ENCODE results near the gene STRN3. TPM values are rescaled to one million over a fixed set of nuclear protein-coding genes. Genes with fewer than 3 reads are reported as not detected.
"Not testable (repeated sequence)": the region's sequence is repeated elsewhere in the genome, so short reads cannot be mapped to it uniquely, and the experiment has no call there.

The STRN3 gene
- total RNA-seq, 4 donors from 2014 or later = 11.6 to 47.7 (median 38.9) TPM

- H3K27ac ChIP-seq = peak overlapping the region in 3 of 4 donors; percentile 38 to 67 (median 42)
- H3K9me3 ChIP-seq = no peaks in the 10 kb centered on the region
- no peak for DNase-seq
- no peaks in the 10 kb centered on the region for H3K36me3 ChIP-seq
- peaks cover 10 to 55% (median 20%) of the 10 kb centered on the region in 3 donors for H3K4me1 ChIP-seq
- 80 to 89% methylated on average over 1 of the region's 1 CpG for WGBS, 2 donors
- no peak for TF ChIP-seq CTCF (IDR thresholded peaks at IDR 0.05)
- TF ChIP-seq POLR2A (IDR thresholded peaks at IDR 0.05) = no peak
- intact Hi-C loops (cut with DNase I) = no loop called here
- no peak overlapping the region for H3K4me3 ChIP-seq
- no peaks in the 10 kb centered on the region for H3K27me3 ChIP-seq
Observed at GRCh38 chr14:31057035-31057434, 30.9 kb upstream of the STRN3 start.

GRCh38 chr14:31052905-31053586, 26.9 kb upstream of the STRN3 start:
- intact Hi-C loops (cut with DNase I); DNase-seq; H3K9me3 ChIP-seq; H3K27me3 ChIP-seq; H3K4me3 ChIP-seq; H3K36me3 ChIP-seq: not testable (repeated sequence)
- peak overlapping the region in 1 of 4 donors; percentile 18 for H3K27ac ChIP-seq
- peaks cover 0 to 32% (median 6%) of the 10 kb centered on the region in 3 donors for H3K4me1 ChIP-seq
- 56 to 60% methylated on average over 9 of the region's 9 CpGs for WGBS, 2 donors

- TF ChIP-seq CTCF (IDR thresholded peaks at IDR 0.05) = no peak
- TF ChIP-seq POLR2A (IDR thresholded peaks at IDR 0.05) = no peak
- DNase-seq = no peak
- H3K36me3 ChIP-seq = no peaks in the 10 kb centered on the region
- H3K4me1 ChIP-seq = peaks cover 0 to 17% (median 0%) of the 10 kb centered on the region in 3 donors
- no peaks in the 10 kb centered on the region for H3K9me3 ChIP-seq
- intact Hi-C loops (cut with DNase I) = no loop called here
- 58 to 66% methylated on average over 4 of the region's 4 CpGs for WGBS, 2 donors
- H3K27ac ChIP-seq = no peak overlapping the region
- H3K4me3 ChIP-seq = no peak overlapping the region
- no peaks in the 10 kb centered on the region for H3K27me3 ChIP-seq
Observed at GRCh38 chr14:31051511-31051910, 25.3 kb upstream of the STRN3 start.

GRCh38 chr14:31051023-31051422, 24.8 kb upstream of the STRN3 start:
- Histone ChIP-seq H3K27me3 (no peaks in the 10 kb centered on the region), H3K4me1 (peaks cover 0 to 17% (median 0%) of the 10 kb centered on the region in 3 donors), H3K36me3 (no peaks in the 10 kb centered on the region), H3K4me3 (no peak overlapping the region), H3K27ac (no peak overlapping the region), H3K9me3 (no peaks in the 10 kb centered on the region)
- intact Hi-C loops (cut with DNase I) = no loop called here
- TF ChIP-seq CTCF (IDR thresholded peaks at IDR 0.05) = no peak
- DNase-seq = no peak
- 84 to 86% methylated on average over 5 of the region's 7 CpGs for WGBS, 2 donors

- Histone ChIP-seq H3K9me3 (no peaks in the 10 kb centered on the region), H3K27me3 (no peaks in the 10 kb centered on the region), H3K4me3 (no peak overlapping the region), H3K27ac (no peak overlapping the region), H3K36me3 (no peaks in the 10 kb centered on the region), H3K4me1 (peaks cover 0 to 10% (median 0%) of the 10 kb centered on the region in 3 donors)
- WGBS, 2 donors = 83 to 92% methylated on average over 8 to 10 of the region's 10 CpGs
- intact Hi-C loops (cut with DNase I) = no loop called here
- no peak for DNase-seq
- TF ChIP-seq CTCF (IDR thresholded peaks at IDR 0.05) (no peak), POLR2A (IDR thresholded peaks at IDR 0.05) (no peak)
Observed at GRCh38 chr14:31047503-31047902, 21.3 kb upstream of the STRN3 start.

Data from esophagus squamous epithelium (tissue), 5 donors.